ENCODE results near the gene AGBL4.

The AGBL4 gene

DNA sequence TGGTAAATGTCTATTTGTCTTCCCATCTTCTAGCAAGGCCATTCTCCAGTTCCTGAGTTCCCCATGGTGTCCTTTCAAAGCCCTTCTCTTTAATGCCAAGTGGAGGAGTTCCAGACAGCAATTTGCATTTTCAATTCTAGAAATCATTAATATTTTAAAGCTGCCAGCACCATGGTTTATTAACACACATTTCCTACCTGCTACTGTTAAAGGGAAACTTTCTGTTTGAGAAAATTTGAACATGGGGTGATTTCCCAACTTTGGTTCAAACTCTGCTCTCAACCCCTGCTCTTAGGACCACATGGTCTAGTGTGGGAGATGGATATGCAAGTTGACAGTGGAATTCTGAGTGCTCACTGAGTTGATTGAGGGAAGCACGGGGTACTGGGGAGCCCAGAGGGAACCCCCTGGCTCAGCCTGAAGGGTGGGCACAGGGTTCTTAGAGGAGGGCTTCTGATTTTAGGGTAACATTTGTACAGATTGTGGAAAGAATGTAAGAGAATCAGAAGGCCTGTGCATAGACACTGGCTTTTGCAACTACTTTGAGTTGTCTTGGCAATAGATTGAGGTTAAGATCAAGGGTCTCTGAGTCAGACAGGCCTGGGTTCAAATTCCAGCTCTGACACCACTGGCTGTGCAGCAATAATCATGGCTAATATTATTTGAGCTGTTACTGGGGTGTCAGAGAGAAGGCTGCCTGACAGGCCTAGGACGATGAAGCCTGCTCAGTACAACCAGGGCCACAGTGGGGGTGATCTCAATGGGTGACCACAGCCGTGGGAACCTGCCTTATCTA is 1344.8 kb downstream of the AGBL4 start:
- no peak for TF ChIP-seq POLR2AphosphoS5 (IDR thresholded peaks at IDR 0.05; ENCODE audit: low read depth, low read length)
- TF ChIP-seq, protein P1, sequence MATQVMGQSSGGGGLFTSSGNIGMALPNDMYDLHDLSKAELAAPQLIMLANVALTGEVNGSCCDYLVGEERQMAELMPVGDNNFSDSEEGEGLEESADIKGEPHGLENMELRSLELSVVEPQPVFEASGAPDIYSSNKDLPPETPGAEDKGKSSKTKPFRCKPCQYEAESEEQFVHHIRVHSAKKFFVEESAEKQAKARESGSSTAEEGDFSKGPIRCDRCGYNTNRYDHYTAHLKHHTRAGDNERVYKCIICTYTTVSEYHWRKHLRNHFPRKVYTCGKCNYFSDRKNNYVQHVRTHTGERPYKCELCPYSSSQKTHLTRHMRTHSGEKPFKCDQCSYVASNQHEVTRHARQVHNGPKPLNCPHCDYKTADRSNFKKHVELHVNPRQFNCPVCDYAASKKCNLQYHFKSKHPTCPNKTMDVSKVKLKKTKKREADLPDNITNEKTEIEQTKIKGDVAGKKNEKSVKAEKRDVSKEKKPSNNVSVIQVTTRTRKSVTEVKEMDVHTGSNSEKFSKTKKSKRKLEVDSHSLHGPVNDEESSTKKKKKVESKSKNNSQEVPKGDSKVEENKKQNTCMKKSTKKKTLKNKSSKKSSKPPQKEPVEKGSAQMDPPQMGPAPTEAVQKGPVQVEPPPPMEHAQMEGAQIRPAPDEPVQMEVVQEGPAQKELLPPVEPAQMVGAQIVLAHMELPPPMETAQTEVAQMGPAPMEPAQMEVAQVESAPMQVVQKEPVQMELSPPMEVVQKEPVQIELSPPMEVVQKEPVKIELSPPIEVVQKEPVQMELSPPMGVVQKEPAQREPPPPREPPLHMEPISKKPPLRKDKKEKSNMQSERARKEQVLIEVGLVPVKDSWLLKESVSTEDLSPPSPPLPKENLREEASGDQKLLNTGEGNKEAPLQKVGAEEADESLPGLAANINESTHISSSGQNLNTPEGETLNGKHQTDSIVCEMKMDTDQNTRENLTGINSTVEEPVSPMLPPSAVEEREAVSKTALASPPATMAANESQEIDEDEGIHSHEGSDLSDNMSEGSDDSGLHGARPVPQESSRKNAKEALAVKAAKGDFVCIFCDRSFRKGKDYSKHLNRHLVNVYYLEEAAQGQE (IDR thresholded peaks at IDR 0.05; ENCODE audit: insufficient read depth in 1 of 2, low read depth in 2 of 2, low read length in 2 of 2): no peak

DNA sequence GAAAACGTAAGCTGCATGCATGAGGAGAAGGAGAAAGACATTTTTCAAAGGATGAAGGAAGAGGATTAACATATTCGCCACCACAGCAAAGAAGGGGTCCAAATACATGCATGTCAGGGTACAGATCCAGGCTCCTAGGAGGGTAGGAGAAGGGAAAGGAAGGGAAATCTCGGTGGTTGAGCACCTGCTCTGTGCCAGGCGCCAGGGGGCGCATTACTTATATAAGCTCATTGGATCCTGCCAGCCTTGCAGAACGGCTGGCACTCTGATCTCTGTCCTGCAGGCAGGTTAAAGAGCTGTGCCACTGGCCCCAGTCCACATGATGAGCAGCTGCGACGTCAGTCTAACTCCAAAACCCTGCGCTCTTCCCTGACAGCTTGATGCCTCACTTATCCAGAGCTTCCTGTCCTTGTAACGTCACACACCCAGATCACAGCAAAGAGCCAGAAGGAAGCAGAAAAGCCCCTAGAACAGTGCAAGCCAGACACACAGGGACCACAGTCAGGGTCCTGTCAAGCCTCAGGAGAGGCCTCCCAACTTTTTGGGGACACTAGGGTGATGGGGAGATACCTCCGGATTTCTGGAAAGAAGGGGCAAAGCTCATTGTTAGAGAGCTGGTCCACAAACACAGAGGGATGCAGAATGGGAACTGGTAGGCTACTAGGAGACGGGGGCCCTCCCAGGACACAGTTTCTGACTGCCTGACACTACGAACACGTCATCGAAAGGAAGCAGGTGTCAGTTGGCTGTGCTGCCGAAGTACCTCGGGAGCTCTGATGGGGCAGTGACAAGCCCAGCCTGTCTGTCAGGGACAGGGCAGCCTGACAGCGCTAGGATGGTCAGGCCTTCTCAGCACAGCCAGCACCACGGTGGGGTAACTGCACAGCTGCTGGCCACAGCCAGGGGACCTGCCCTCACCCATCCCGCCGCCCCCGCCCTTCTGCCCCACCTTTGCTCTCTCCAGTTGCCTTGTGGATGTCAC is 1346.2 kb downstream of the AGBL4 start:
- no peak for TF ChIP-seq TAF1 (IDR thresholded peaks at IDR 0.05; ENCODE audit: borderline replicate concordance, insufficient read depth, low read length)
- TF ChIP-seq, protein P1 (IDR thresholded peaks at IDR 0.05; ENCODE audit: insufficient read depth in 1 of 2, low read depth in 2 of 2, low read length in 2 of 2): no peak
- no peak for TF ChIP-seq POLR2AphosphoS5 (IDR thresholded peaks at IDR 0.05; ENCODE audit: low read depth, low read length)
- no peak for TF ChIP-seq FOXP2 (optimal IDR thresholded peaks at IDR 0.05; ENCODE audit: borderline replicate concordance, extremely low read depth, extremely low read length, insufficient read depth)
- no peak for TF ChIP-seq SIN3A (IDR thresholded peaks at IDR 0.05; ENCODE audit: borderline replicate concordance, insufficient read depth, low read length)

DNA sequence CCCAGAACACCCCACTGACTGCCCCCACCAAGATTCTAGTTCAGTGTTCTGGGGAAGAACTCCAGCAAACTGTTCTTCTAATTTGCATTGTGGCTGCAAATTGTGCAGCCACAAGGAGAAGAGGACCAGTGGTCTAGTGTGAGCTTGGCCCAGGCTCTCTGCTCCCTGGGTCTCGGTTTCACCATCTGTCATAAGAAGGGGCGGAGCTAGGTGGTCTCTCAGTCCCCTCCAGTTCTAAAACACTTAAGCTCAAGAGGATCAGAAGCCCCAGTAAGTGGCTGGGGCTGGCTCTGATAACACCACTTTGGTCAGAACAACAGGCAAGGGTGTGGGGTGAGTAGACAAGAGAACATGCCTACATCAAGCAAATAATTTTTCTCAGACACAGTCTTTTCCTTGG is 1346.9 kb downstream of the AGBL4 start:
- TF ChIP-seq SIN3A (IDR thresholded peaks at IDR 0.05; ENCODE audit: borderline replicate concordance, insufficient read depth, low read length): no peak

DNA sequence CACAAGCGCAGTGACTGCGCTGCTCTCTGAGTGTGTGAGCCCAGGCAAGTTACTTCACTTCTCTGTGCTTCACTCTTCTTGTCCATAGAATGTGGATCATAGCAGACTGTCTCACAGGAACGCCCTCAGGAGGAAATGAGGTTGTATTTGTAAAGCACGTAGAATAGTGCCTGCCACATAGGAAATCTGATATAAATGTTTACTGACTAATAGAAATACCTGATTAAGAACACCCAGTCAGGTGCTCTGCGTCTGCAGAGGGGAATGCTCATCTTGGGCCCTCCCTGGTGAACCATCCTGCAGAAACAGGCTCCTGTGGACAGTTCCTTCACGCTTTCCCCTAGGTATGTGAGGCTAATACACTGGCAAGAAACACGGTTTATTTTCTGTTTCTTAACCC is 1347.4 kb downstream of the AGBL4 start:
- TF ChIP-seq, protein P1 (IDR thresholded peaks at IDR 0.05; ENCODE audit: insufficient read depth in 1 of 2, low read depth in 2 of 2, low read length in 2 of 2): no peak
- TF ChIP-seq TAF1 (IDR thresholded peaks at IDR 0.05; ENCODE audit: borderline replicate concordance, insufficient read depth, low read length) (no peak), SIN3A (IDR thresholded peaks at IDR 0.05; ENCODE audit: borderline replicate concordance, insufficient read depth, low read length) (no peak), FOXP2 (optimal IDR thresholded peaks at IDR 0.05; ENCODE audit: borderline replicate concordance, extremely low read depth, extremely low read length, insufficient read depth) (no peak), POLR2AphosphoS5 (IDR thresholded peaks at IDR 0.05; ENCODE audit: low read depth, low read length) (no peak)

DNA sequence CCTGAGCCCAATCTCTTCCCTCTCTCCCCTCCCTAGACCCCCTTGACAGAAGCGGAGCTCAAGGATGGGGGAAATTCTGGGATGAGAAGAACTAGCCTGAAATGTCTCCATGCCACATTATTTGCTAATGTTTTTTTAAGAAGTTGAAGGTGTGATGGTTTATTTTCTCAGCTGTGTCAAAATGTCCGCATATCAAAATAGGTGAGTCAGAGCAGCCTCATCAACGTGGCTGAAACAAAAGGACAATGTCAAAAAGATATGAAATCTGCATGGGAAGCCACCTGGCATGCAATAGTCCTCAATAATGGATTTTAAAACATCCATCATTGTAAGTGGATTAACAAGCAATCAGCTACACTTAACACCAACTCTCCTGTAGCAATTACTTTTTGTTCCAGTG is 1348.5 kb downstream of the AGBL4 start:
- TF ChIP-seq SIN3A (IDR thresholded peaks at IDR 0.05; ENCODE audit: borderline replicate concordance, insufficient read depth, low read length): no peak

DNA sequence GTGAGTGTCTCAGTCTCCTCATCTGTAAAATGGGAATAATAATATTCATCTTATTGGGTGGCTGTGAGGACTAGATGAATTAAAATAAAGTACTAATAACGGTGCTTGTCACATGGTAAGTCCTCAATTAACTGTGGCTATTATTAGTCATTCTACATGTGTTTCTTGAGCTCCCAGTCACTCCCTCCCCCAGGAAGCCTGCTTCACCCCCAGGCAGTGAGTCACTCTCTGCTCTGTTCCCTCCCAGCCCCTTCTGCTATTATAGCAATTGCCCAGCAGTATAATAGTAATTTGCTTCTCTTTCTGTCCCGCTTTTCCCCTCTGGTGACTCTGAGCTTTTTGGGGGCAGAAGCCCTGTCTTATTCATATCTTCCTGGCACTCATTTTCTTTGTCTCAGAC is 1349.1 kb downstream of the AGBL4 start:
- TF ChIP-seq, protein P1 (IDR thresholded peaks at IDR 0.05; ENCODE audit: insufficient read depth in 1 of 2, low read depth in 2 of 2, low read length in 2 of 2): no peak
- TF ChIP-seq POLR2AphosphoS5 (IDR thresholded peaks at IDR 0.05; ENCODE audit: low read depth, low read length) (no peak), FOXP2 (optimal IDR thresholded peaks at IDR 0.05; ENCODE audit: borderline replicate concordance, extremely low read depth, extremely low read length, insufficient read depth) (no peak), SIN3A (IDR thresholded peaks at IDR 0.05; ENCODE audit: borderline replicate concordance, insufficient read depth, low read length) (no peak), TAF1 (IDR thresholded peaks at IDR 0.05; ENCODE audit: borderline replicate concordance, insufficient read depth, low read length) (no peak)
